ENCODE results near the gene SLC15A3.

SLC15A3 gene

GRCh38 chr11:60951904-60952741, at the start of gene SLC15A3:
TSS of gene SLC15A3 (minus strand) at chr11:60952176. CDS start at chr11:60951551, 625 bp downstream.
- peak; percentile 64 for DNase-seq

- no peak for DNase-seq
These were observed 48.5 kb upstream of the SLC15A3 start for GRCh38 chr11:61000426-61000825.

GRCh38 chr11:60996381-60997138, 44.6 kb upstream of the SLC15A3 start:
- DNase-seq, result peak; percentile 1

- DNase-seq, result peak; percentile 1
These were observed 43.8 kb upstream of the SLC15A3 start for GRCh38 chr11:60995798-60996197.

GRCh38 chr11:60994541-60995080, 42.6 kb upstream of the SLC15A3 start:
- peak; percentile 32 for DNase-seq

- DNase-seq, result peak; percentile 1
These were observed 41.6 kb upstream of the SLC15A3 start for GRCh38 chr11:60993615-60994014.

GRCh38 chr11:60992842-60993409, 41.0 kb upstream of the SLC15A3 start:
- peak; percentile 1 for DNase-seq

GRCh38 chr11:60991457-60991856, 39.5 kb upstream of the SLC15A3 start:
- no peak for DNase-seq

GRCh38 chr11:60989093-60989650, 37.2 kb upstream of the SLC15A3 start:
- no peak for DNase-seq

- no peak for DNase-seq
These were observed 36.7 kb upstream of the SLC15A3 start for GRCh38 chr11:60988658-60989057.

- DNase-seq, result peak; percentile 73
These were observed 35.8 kb upstream of the SLC15A3 start for GRCh38 chr11:60987577-60988277.

- DNase-seq, result peak; percentile 95
These were observed 34.3 kb upstream of the SLC15A3 start for GRCh38 chr11:60985991-60986915.

- DNase-seq, result no peak
These were observed 33.5 kb upstream of the SLC15A3 start for GRCh38 chr11:60985501-60985900.

- DNase-seq, result no peak
These were observed 32.7 kb upstream of the SLC15A3 start for GRCh38 chr11:60984636-60985035.

GRCh38 chr11:60984149-60984548, 32.2 kb upstream of the SLC15A3 start:
- DNase-seq, result peak; percentile 41

- DNase-seq, result peak; percentile 57
These were observed 30.2 kb upstream of the SLC15A3 start for GRCh38 chr11:60982184-60982583.

- no peak for DNase-seq
These were observed 29.5 kb upstream of the SLC15A3 start for GRCh38 chr11:60981515-60981914.

- DNase-seq, result peak; percentile 48
These were observed 26.8 kb upstream of the SLC15A3 start for GRCh38 chr11:60978546-60979380.

GRCh38 chr11:60977836-60978235, 25.9 kb upstream of the SLC15A3 start:
- no peak for DNase-seq

GRCh38 chr11:60977224-60977623, 25.2 kb upstream of the SLC15A3 start:
- DNase-seq, result no peak

Data from CD4-positive, alpha-beta T cell treated with Interleukin-6 for 4 hours (primary cell).